Pons (tissue), 1 donor: ENCODE data around the gene C16orf90.

Experiments
- DNase-seq: peaks from one replicate; pipeline ENCODE4 v3.0.0-alpha.2; 2016; ENCODE audit warnings: low spot score

The C16orf90 gene

DNA sequence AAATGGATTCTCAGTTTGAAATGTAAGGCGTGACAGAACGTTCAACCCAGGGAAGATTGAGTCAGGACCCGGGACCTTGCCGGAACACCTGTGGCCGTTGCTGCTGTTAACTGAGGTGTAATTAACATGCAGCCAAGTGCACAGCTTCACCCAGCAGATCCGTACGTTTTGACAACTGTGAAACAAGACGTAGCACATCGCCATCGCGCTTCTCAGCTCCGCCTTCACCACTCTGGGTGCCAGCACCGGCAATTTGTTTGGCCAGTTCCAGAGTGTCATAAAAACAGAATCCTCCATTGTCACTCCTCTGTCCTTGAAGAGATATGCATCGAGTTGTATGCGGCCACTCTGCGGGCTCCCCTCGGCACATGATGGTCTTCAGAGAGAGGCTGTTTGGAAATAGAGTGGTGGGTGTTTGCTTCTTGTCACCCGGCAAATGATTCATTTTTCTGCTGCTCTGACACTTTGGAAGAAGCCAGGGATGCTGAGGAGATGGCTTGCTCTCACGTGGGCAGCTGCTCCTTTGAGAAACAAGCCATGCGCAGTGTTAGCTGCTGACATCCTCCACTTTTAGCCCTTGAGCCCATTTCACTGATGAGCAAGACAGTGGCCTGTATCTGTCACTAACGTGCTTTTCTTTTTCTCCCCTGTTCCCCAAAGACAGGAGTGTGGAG, 29.2 kb downstream of the C16orf90 start:
- no peak for DNase-seq

- DNase-seq, result no peak
Measured at GRCh38 chr16:3465301-3465700, 30.0 kb downstream of the C16orf90 start.

DNA sequence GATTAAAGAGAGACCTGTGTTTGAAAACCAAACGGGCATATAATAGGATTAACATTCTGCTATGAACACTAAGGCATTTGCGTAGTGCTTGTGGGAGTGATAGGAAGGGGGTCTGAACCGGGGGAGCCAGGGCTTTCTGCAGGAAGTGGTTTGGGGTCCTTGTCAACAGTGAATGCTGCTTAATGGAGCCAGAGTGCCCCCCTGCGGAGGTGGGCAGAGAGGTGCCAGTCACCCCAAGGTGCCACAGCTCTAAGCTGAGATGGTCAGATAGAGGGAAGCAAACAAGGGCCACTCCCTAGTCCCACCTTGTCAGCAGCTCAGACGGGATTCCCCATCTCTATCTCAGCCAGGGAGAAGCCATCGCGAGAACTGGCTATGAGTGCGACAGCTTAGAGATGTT, 34.1 kb downstream of the C16orf90 start:
- no peak for DNase-seq

DNA sequence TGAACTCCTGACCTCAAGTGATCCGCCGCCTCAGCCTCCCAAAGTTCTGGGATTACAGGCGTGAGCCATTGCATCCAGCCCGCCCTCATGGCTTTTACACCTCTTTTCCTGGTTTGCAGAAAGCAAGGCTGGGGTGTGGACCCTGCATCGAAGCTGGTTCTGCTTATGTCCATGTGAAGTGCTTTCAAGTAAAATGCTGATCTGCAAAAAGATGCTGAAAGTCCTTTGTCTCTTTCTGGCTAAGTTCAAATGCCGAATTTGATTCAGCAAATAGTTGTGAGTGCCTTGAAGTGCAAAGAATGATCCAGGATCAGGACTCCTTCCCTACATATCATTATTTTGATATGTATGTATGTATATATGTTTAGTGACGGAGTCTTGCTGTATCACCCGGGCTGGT, 34.7 kb downstream of the C16orf90 start:
- no peak for DNase-seq

- no peak for DNase-seq
Measured at GRCh38 chr16:3460121-3460520, 35.2 kb downstream of the C16orf90 start.

DNA sequence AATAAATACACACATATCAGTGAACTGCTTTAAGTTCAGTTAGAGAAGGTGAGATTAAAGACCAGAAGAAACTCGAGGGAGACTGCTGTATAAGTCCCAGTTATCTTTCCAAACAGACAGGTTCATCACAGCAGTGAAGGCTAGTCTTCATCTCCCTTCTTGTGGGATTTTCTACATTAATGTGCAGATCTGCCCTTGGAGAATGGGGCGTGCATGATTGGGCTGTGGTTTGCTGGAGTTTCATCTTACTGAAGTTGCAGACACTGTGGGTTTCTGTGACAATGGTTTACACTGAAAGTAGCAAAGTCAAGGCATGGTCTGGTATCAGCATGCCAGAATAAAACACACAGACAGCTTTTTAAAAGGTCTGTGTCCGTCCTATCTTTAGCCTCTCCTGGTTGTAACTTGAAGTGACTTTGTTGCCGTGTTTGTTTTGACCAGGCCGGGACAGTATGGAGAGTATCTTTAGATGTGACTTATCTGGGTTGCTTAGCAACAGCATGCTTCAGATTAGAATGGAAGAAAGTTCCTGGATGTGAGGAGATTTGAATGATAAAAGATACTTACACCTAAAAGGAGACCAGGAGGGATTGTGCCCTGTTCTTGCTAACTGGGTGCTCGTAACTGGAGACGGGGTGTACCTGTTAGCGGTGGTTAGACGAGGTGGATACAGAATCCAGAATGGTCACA, 35.7 kb downstream of the C16orf90 start:
- DNase-seq, result no peak

DNA sequence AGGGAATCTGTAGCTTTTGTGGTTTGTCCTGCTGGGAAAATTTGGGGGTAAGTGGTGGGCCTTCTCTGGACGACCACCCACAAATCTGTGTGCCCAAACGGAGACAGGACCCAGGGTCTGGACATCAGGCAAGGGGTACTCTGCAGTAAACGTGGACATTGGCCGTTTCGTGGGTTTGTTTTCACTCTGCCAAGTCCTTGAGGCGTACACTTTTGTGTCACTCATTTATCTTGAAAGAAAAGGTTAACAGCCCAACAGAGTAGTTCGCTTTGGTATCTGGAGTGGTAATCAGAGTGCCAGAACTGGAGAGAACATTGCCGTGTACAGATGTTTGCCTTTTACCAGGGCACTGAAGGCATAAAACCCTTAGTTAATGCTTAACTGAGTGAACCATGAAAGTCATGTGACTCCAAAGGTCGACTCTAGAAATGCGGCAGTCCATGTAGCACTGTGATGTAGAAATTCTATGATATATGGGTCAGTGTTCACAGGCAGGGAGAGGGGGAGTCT, 36.4 kb downstream of the C16orf90 start:
- peak; percentile 35 for DNase-seq

DNA sequence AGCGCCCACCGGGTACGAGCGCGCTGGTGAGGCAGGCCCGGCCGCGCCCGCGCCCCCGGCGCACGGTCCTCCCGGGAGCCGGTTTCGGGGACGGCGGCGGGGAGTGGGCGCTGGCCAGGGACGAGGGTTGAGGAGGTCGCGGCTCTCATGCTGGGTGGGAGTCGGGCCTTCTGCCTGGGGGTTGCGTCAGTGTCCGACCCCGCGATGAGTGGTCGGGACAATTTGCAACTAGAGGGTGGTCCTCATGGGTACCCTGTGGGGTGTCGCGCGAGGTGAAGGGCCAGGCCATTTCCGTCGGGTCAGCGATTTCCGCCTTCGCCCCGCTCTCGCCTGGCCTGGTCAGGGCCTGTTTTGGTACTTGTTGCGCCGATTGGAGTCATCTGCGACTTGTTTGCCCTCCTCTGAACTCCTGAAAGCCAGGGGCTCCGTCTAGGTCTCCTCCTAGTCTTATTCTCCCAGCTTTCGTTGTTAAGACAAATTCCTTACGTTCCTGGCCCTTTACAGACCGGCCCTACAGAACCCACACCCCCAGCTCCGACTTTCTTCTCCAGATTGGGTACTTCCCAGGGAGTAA, 36.9 kb downstream of the C16orf90 start:
- peak; percentile 29 for DNase-seq

DNA sequence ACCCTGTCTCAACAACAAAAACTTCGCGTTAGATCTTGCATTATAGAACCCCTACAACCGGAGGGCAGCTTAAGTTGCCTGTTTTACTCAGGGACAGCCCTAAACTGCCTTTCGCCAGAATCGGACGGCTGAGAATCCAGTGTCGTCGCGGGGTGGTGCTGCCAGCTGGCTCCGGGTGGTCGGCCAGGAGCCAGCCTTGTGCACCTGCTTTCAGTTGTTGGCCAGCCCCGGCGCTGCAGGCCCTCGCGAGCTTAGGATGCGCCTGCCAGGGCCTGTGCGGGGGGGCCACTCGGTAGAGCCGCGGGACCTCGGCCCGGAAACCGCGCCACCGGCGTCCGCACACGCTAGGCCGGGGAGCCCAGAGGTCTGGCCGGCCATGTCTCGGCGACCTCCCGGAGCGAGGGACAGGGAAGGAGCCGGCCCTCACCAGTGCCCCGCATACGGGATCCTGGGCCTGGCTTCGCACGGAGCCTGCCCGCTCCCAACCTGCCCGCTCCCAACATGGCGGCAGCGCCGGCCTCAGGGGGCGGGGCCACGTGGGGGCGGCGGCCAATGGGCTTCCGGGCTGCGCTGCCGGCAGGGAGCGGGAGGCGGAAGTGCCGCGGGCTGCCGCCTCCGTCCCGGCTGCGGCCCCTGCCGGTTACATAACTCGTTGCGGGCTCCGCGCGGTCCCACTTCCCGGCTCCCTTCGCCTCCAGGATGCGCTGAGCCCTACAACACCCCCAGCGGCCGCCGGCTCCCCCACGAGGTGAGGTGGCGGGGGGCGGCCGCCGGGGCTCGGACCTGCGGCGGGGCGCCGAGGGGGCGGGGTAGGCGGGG, 37.6 kb downstream of the C16orf90 start:
- peak; percentile 85 for DNase-seq

DNA sequence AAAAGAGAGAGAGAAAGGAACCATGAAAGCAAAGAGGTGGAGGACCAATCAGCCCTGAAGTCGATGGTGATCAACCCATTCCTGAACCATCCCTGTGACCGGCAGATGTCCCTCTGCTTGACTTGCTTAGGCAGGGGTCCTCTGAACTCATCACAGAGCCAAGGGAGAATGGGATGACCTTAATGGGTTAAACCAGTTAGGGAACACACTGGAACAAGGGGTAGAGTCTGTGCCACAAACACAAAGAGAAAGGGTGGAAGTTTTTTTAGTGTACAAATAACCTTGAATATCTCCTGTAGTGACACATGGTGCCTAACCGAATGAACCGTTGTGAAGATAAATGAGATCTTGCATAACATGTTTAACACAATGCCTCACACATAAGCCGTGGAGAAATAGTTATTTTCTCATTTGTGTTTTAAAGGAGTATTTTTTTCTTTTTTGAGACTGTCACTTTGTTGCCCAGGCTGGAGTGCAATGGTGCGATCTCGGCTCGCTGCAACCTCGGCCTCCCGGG, 40.6 kb downstream of the C16orf90 start:
- DNase-seq, result peak; percentile 34

- no peak for DNase-seq
Measured at GRCh38 chr16:3454093-3454492, 41.2 kb downstream of the C16orf90 start.

DNA sequence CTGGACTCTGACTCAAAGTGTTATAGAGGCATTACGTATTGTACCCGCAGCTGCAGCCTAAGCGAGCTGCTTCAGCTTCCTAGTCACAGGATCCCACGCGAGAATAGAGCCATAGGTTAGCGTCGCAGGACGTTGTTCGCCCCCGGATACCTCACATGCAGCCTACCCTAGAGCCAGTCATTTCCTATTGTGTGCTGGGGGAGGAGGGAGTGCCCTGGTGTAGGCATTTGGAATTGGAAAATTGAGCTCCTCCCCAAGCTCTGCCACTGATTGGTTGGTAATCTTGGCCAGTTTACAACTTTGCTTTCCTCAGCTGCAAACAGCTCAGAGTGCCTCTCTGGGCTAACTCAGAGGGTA, 51.3 kb downstream of the C16orf90 start:
- no peak for DNase-seq
